CD4-positive, alpha-beta T cell treated with Interleukin-15 for 1 hour (primary cell): ENCODE measurements around the gene LMO7.
A peak's percentile ranks its signal among the peaks of the same experiment; 100 is the strongest.

Experiments used
- DNase-seq: peaks from one replicate; pipeline ENCODE4 v3.0.0-alpha.2; 2020

Gene LMO7

GRCh38 chr13:75635828-75636435, at the start of gene LMO7:
Gene LMO7 (plus strand): TSS chr13:75636330. CDS start chr13:75636658, 328 bp downstream.
- peak; percentile 50 for DNase-seq

- no peak for DNase-seq
Measured at GRCh38 chr13:75587679-75588078, 48.5 kb upstream of the LMO7 start.

- DNase-seq, result no peak
Measured at GRCh38 chr13:75596657-75597182, 39.4 kb upstream of the LMO7 start.

GRCh38 chr13:75600371-75600770, 35.8 kb upstream of the LMO7 start:
- no peak for DNase-seq

- no peak for DNase-seq
Measured at GRCh38 chr13:75603038-75603437, 33.1 kb upstream of the LMO7 start.

GRCh38 chr13:75607447-75607846, 28.7 kb upstream of the LMO7 start:
- DNase-seq, result no peak

- no peak for DNase-seq
Measured at GRCh38 chr13:75610466-75610865, 25.7 kb upstream of the LMO7 start.

- DNase-seq, result no peak
Measured at GRCh38 chr13:75612354-75612753, 23.8 kb upstream of the LMO7 start.

GRCh38 chr13:75617230-75617629, 18.9 kb upstream of the LMO7 start:
- no peak for DNase-seq

- DNase-seq, result no peak
Measured at GRCh38 chr13:75618308-75618707, 17.8 kb upstream of the LMO7 start.

- DNase-seq, result no peak
Measured at GRCh38 chr13:75620020-75620419, 16.1 kb upstream of the LMO7 start.

- DNase-seq, result no peak
Measured at GRCh38 chr13:75621147-75621546, 15.0 kb upstream of the LMO7 start.

- no peak for DNase-seq
Measured at GRCh38 chr13:75628801-75629200, 7.3 kb upstream of the LMO7 start.

- no peak for DNase-seq
Measured at GRCh38 chr13:75633285-75633684, 2.8 kb upstream of the LMO7 start.

GRCh38 chr13:75635101-75635827, 866 bp upstream of the LMO7 start:
- no peak for DNase-seq

GRCh38 chr13:75636436-75637180, 478 bp downstream of the LMO7 start:
- DNase-seq, result no peak

- DNase-seq, result no peak
Measured at GRCh38 chr13:75637181-75637750, 1.1 kb downstream of the LMO7 start.

- DNase-seq, result no peak
Measured at GRCh38 chr13:75639454-75639853, 3.3 kb downstream of the LMO7 start.

GRCh38 chr13:75641026-75641425, 4.9 kb downstream of the LMO7 start:
- no peak for DNase-seq

- DNase-seq, result no peak
Measured at GRCh38 chr13:75643182-75643581, 7.1 kb downstream of the LMO7 start.

- DNase-seq, result no peak
Measured at GRCh38 chr13:75643693-75644092, 7.6 kb downstream of the LMO7 start.

GRCh38 chr13:75645141-75645540, 9.0 kb downstream of the LMO7 start:
- DNase-seq, result no peak

- DNase-seq, result no peak
Measured at GRCh38 chr13:75647126-75647784, 11.1 kb downstream of the LMO7 start.
